A549 (cell line): ENCODE measurements around the gene LRRC14B. TPM values are rescaled to one million over a fixed set of nuclear protein-coding genes. Genes with fewer than 3 reads are reported as not detected.

Experiments
- ATAC-seq, 2 experiments: fragments of 200-7000 bp in 1 of 2; fragments of >200 bp in 1 of 2; cut with Nextera tagmentation in 1 of 2; cut with Tn5 transposase in 1 of 2; 3 replicates each; pipeline versions ENCODE4 v1.8.0 to v1.9.1; 2018 to 2020; ENCODE audit warnings: mild to moderate bottlenecking in 1 of 2, moderate library complexity in 1 of 2
- CTCF ChIA-PET: fragments of 300-600 bp; sonication (Branson Sonifier 250); formaldehyde crosslinking; extraction: SDS; loops from one replicate; lab custom pipeline; 2021; ENCODE audit warnings: antibody characterized with exemption, inconsistent platforms; lab: Yijun Ruan, JAX
- POLR2A ChIA-PET: fragments of 350-600 bp; formaldehyde crosslinking; extraction: SDS; loops from one replicate; lab custom pipeline; 2021; ENCODE audit warnings: antibody characterized with exemption, inconsistent platforms; lab: Yijun Ruan, JAX
- DNase-seq, 2 experiments: peaks; one replicate each; pipeline versions ENCODE4 v3.0.0 to v3.0.0-alpha.2; 2011 to 2016; ENCODE audit warnings: low read depth in 1 of 2, low spot score in 1 of 2
- FAIRE-seq: peaks from 2 replicates; lab custom pipeline; 2011; peaks lifted over from hg19 to GRCh38; lab: Jason Lieb, UNC
- H3K27ac ChIP-seq, 2 experiments: fragments of >200 bp; sonication (Bioruptor Twin); formaldehyde crosslinking; 3 replicates each; pipeline ENCODE4 v1.5.1; 2016 to 2017
- H3K4me1 ChIP-seq: fragments of >200 bp; sonication (Bioruptor Twin); formaldehyde crosslinking; 3 replicates; pipeline ENCODE4 v1.6.1; 2016
- H3K4me2 ChIP-seq: fragments of >200 bp; sonication (Bioruptor Twin); formaldehyde crosslinking; 3 replicates; pipeline ENCODE4 v1.6.1; 2016
- H3K4me3 ChIP-seq: fragments of >200 bp; sonication (Bioruptor Twin); formaldehyde crosslinking; 3 replicates; pipeline ENCODE4 v1.5.1; 2016
- H3K9me3 ChIP-seq: fragments of >200 bp; sonication (Bioruptor Twin); formaldehyde crosslinking; 3 replicates; pipeline ENCODE4 v1.6.1; 2016
- EHMT2 ChIP-seq: fragments of 200-600 bp; sonication (generic); IDR thresholded peaks from 2 replicates; pipeline ENCODE4 v1.6.1; 2016; ENCODE audit warnings: antibody characterized with exemption, low read depth, mild to moderate bottlenecking, moderate library complexity
- EP300 ChIP-seq, 2 experiments: fragments of >200 bp; sonication (Bioruptor Twin); formaldehyde crosslinking; IDR thresholded peaks; 2 replicates in 1 of 2; 3 replicates in 1 of 2; pipeline ENCODE4 v1.6.1; 2016 to 2017
- ESRRA ChIP-seq: fragments of 150-350 bp; IDR thresholded peaks from 2 replicates; pipeline ENCODE4 v1.6.1; 2014; ENCODE audit warnings: mild to moderate bottlenecking, low read length, borderline replicate concordance
- FOSB ChIP-seq: fragments of 250-450 bp; sonication (Bioruptor Pico); IDR thresholded peaks from 2 replicates; pipeline ENCODE4 v1.5.0; 2020; ENCODE audit warnings: mild to moderate bottlenecking, moderate library complexity
- HOXB13 ChIP-seq: fragments of 250-450 bp; sonication (Bioruptor Pico); IDR thresholded peaks from 2 replicates; pipeline ENCODE4 v1.5.0; 2020; ENCODE audit warnings: low read depth, mild to moderate bottlenecking, moderate library complexity
- JUN ChIP-seq, 2 experiments: fragments of >200 bp; sonication (Bioruptor Twin); formaldehyde crosslinking; IDR thresholded peaks; 2 replicates in 1 of 2; 3 replicates in 1 of 2; pipeline ENCODE4 v1.6.1; 2016 to 2017
- KDM5A ChIP-seq: fragments of 200-600 bp; sonication (generic); IDR thresholded peaks from 2 replicates; pipeline ENCODE4 v1.6.1; 2016; ENCODE audit warnings: antibody characterized with exemption, mild to moderate bottlenecking
- MAFK ChIP-seq: fragments of 450-650 bp; IDR thresholded peaks from 2 replicates; pipeline ENCODE4 v1.6.1; 2014; ENCODE audit not compliant: partially characterized antibody
- MAZ ChIP-seq: fragments of 150-350 bp; IDR thresholded peaks from 2 replicates; pipeline ENCODE4 v1.6.1; 2014; ENCODE audit warnings: antibody characterized with exemption, low read depth, low read length, borderline replicate concordance
- NR3C1 ChIP-seq: fragments of >200 bp; sonication (Bioruptor Twin); formaldehyde crosslinking; IDR thresholded peaks from 3 replicates; pipeline ENCODE4 v1.6.1; 2017
- POLR2AphosphoS2 ChIP-seq: conservative IDR thresholded peaks from 2 replicates; pipeline ENCODE4 v1.6.1; 2012; ENCODE audit warnings: low read length, improper control_type of control experiment, inconsistent platforms
- RCOR1 ChIP-seq: fragments of 150-350 bp; IDR thresholded peaks from 2 replicates; pipeline ENCODE4 v1.6.1; 2014; ENCODE audit warnings: antibody characterized with exemption, low read length, low read depth
- SMC3 ChIP-seq: fragments of >200 bp; sonication (Bioruptor Twin); formaldehyde crosslinking; IDR thresholded peaks from 3 replicates; pipeline ENCODE4 v1.6.1; 2018; ENCODE audit warnings: inconsistent platforms
- ZNF302 ChIP-seq: fragments of 250-450 bp; sonication (Bioruptor Pico); IDR thresholded peaks from 2 replicates; pipeline ENCODE4 v1.9.0; 2021; ENCODE audit warnings: inconsistent platforms, mild to moderate bottlenecking, moderate library complexity
- ZSCAN20 ChIP-seq: fragments of 250-450 bp; sonication (Bioruptor Pico); IDR thresholded peaks from 2 replicates; pipeline ENCODE4 v1.8.0; 2022; ENCODE audit warnings: mild to moderate bottlenecking, moderate library complexity
- WGBS: methylation state at CpG from one replicate; pipeline ENCODE4 v1.1.6; 2017; ENCODE audit errors: missing lambda C conversion rate; 5-methylcytosine and 5-hydroxymethylcytosine counted together
- polyA plus RNA-seq, 4 experiments: library from polyadenylated mRNA; depleted of rRNA in 3 of 4; stranded (reverse); fragments of >200 nt; fragmentation: RNase III in 1 of 4; extraction: RNeasy Plus Mini Kit Qiagen cat#74134 plus additional on column Dnase treatment in 1 of 4; gene quantifications; 2 replicates in 3 of 4; 3 replicates in 1 of 4; pipeline ENCODE4 v1.2.3, GENCODE V29; 2011 to 2017
- TF ChIP-seq, protein P1 (sequence below): fragments of 450-650 bp; IDR thresholded peaks from 2 replicates; pipeline ENCODE4 v1.6.1; 2014; ENCODE audit warnings: antibody characterized with exemption
- TF ChIP-seq, protein P2 (sequence below): IDR thresholded peaks from 2 replicates; pipeline ENCODE4 v1.6.1; 2012
- TF ChIP-seq, protein P3 (sequence below): fragments of 250-450 bp; sonication (Bioruptor Pico); IDR thresholded peaks from 2 replicates; pipeline ENCODE4 v1.5.0; 2021; ENCODE audit warnings: mild to moderate bottlenecking, moderate library complexity, borderline replicate concordance
- TF ChIP-seq, protein P4 (sequence below): IDR thresholded peaks from 2 replicates; pipeline ENCODE4 v1.6.1; 2012; ENCODE audit warnings: low read depth, borderline replicate concordance
- TF ChIP-seq, protein P5 (sequence below): IDR thresholded peaks from 2 replicates; pipeline ENCODE4 v1.6.1; 2012
- TF ChIP-seq, protein P6 (sequence below): fragments of 200-600 bp; sonication (generic); IDR thresholded peaks from 2 replicates; pipeline ENCODE4 v1.6.1; 2016; ENCODE audit warnings: antibody characterized with exemption, mild to moderate bottlenecking, moderate library complexity
- TF ChIP-seq, protein P7 (sequence below): fragments of 150-350 bp; IDR thresholded peaks from 2 replicates; pipeline ENCODE4 v1.6.1; 2014; ENCODE audit warnings: low read depth, mild to moderate bottlenecking, low read length

Gene LRRC14B
- polyA plus RNA-seq, 2 of the 4 experiments (the other 2 are of a cell fraction): not detected

DNA sequence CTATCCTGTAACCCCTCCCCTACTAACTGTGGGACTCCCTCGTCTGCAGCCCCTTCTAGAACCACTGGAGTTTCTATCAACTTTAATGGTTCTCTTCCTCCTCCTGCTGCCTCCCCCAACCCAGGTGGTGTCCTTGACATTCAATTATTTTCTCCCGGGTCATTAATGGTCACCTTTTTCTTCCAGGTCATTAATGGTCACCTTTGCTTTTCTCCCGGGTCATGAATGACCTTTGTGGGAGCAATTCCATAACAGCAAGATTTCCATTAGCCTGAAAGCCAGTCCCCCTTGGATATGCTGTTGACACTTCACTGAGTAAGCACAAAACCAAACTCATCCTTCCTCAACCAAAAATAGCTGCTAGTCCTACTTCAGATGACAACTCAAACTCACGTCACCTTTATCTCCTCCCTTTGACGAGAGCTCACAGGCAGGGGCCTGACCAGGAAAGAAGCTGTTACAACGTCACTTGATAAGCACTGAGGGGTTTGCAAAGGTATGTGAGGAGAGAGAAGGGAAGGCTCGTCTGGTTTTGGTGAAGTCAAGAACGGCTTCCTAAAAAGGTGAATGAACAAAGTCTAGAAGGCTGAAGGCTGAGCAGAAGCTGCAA is 15.7 kb downstream of the LRRC14B start:
- Histone ChIP-seq H3K4me3 (no peak overlapping the region), H3K4me2 (no peak overlapping the region), H3K27ac (no peak overlapping the region), H3K9me3 (no peaks in the 10 kb centered on the region), H3K4me1 (no peaks in the 10 kb centered on the region; the same call in 2 of the 3 replicates)
- ChIA-PET CTCF (interaction anchor here (1.1 to 1.5 kb wide), 2 partner anchors 11 to 19 kb away, joined by 4 read pairs; partner anchors contain the start of genes CCDC127 and SDHA), POLR2A (no interaction called here)
- DNase-seq: no peak
- 83% methylated on average over 8 of the region's 8 CpGs for WGBS
- no peak for ATAC-seq
- TF ChIP-seq, protein P1, sequence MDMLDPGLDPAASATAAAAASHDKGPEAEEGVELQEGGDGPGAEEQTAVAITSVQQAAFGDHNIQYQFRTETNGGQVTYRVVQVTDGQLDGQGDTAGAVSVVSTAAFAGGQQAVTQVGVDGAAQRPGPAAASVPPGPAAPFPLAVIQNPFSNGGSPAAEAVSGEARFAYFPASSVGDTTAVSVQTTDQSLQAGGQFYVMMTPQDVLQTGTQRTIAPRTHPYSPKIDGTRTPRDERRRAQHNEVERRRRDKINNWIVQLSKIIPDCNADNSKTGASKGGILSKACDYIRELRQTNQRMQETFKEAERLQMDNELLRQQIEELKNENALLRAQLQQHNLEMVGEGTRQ: no peak
- no peak for TF ChIP-seq EP300 (IDR thresholded peaks at IDR 0.05)
- TF ChIP-seq FOSB: no peak
- no peak for TF ChIP-seq ZSCAN20
- no peak for FAIRE-seq

DNA sequence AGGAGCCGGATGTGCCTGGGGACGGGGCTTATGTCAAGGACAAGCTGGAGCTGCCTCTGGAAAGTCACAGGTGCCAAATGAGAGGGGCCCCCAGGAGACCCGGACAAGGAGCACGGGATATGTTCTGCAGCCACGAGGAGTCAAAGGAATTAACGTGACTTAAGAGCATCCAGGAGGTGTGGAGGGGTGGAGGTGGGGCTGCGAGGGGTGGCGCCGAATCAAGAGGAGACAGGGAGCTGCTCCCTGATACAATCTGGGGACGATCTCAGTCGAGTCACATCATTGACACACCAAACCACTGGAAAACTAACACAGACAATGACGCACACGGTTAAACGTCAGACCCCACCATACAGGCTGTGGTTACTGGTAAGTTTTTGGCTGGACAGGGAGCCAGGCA is 16.3 kb downstream of the LRRC14B start:
- no peak for ATAC-seq
- ChIA-PET POLR2A (no interaction called here), CTCF (interaction anchor here (1.1 to 1.5 kb wide), 3 partner anchors 11 to 19 kb away, joined by 4 to 5 read pairs (median 4); partner anchors contain the start of genes CCDC127 and SDHA)
- Histone ChIP-seq H3K4me3 (no peak overlapping the region), H3K27ac (no peak overlapping the region), H3K9me3 (no peaks in the 10 kb centered on the region), H3K4me2 (no peak overlapping the region), H3K4me1 (no peaks in the 10 kb centered on the region; the same call in 2 of the 3 replicates)
- no peak for FAIRE-seq
- no peak for DNase-seq
- TF ChIP-seq SMC3: no peak
- 89% methylated on average over 14 of the region's 14 CpGs for WGBS

DNA sequence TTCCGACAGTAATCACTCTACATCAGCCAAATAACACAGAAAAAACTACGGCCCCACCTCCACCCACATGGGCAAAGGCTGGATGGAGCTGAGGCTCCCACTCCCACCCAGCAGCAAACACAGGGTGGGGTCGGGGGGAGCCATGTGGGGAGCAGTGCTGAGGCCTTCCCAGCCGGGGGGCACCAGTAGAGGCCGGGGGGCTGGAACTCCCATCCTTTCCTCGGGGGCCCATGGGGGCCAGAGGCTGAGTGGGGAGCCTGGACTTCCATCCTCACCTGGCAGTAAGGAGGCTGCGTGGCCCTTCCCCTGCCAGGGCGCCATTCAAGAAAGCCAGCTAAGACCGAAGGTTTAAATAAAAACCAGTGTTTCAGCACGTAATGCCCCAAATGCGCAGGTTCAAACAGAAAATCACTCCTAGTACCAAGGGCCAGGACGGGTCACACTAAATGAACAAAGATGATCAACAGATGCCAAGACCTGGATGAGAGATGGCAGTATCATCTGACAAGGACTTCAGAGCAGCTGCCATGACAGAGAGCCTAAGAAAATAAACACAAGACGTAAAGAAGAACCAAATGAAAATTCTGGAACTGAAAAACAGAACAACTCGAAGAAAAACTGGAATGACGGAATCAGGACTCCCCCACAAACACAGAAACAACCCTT is 17.3 kb downstream of the LRRC14B start:
- Histone ChIP-seq H3K4me3 (no peak overlapping the region), H3K4me2 (no peak overlapping the region), H3K9me3 (no peaks in the 10 kb centered on the region), H3K27ac (no peak overlapping the region), H3K4me1 (no peaks in the 10 kb centered on the region; the same call in 2 of the 3 replicates)
- WGBS: 89% methylated on average over 10 of the region's 15 CpGs
- FAIRE-seq (no peak), ATAC-seq (no peak), DNase-seq (no peak)
- POLR2A ChIA-PET: no interaction called here
- CTCF ChIA-PET: interaction anchor here (0.6 to 1.5 kb wide), 4 partner anchors 10 to 110 kb away, joined by 3 to 5 read pairs (median 4); partner anchors contain the start of genes CCDC127 and SDHA
- TF ChIP-seq MAFK: no peak
- TF ChIP-seq, protein P2, sequence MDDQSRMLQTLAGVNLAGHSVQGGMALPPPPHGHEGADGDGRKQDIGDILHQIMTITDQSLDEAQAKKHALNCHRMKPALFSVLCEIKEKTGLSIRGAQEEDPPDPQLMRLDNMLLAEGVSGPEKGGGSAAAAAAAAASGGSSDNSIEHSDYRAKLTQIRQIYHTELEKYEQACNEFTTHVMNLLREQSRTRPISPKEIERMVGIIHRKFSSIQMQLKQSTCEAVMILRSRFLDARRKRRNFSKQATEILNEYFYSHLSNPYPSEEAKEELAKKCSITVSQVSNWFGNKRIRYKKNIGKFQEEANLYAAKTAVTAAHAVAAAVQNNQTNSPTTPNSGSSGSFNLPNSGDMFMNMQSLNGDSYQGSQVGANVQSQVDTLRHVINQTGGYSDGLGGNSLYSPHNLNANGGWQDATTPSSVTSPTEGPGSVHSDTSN: no peak
- no peak for TF ChIP-seq EP300 (IDR thresholded peaks at IDR 0.05)
- no peak for TF ChIP-seq RCOR1
- no peak for TF ChIP-seq SMC3
- TF ChIP-seq MAZ: no peak
- no peak for TF ChIP-seq HOXB13
- TF ChIP-seq, protein P3, sequence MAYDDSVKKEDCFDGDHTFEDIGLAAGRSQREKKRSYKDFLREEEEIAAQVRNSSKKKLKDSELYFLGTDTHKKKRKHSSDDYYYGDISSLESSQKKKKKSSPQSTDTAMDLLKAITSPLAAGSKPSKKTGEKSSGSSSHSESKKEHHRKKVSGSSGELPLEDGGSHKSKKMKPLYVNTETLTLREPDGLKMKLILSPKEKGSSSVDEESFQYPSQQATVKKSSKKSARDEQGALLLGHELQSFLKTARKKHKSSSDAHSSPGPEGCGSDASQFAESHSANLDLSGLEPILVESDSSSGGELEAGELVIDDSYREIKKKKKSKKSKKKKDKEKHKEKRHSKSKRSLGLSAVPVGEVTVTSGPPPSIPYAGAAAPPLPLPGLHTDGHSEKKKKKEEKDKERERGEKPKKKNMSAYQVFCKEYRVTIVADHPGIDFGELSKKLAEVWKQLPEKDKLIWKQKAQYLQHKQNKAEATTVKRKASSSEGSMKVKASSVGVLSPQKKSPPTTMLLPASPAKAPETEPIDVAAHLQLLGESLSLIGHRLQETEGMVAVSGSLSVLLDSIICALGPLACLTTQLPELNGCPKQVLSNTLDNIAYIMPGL (CRISPR knock-in tag): no peak
- TF ChIP-seq NR3C1: no peak
- TF ChIP-seq, protein P4, sequence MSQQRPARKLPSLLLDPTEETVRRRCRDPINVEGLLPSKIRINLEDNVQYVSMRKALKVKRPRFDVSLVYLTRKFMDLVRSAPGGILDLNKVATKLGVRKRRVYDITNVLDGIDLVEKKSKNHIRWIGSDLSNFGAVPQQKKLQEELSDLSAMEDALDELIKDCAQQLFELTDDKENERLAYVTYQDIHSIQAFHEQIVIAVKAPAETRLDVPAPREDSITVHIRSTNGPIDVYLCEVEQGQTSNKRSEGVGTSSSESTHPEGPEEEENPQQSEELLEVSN: no peak
- TF ChIP-seq, protein P5, sequence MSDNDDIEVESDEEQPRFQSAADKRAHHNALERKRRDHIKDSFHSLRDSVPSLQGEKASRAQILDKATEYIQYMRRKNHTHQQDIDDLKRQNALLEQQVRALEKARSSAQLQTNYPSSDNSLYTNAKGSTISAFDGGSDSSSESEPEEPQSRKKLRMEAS: no peak
- TF ChIP-seq JUN (IDR thresholded peaks at IDR 0.05): no peak
- no peak for TF ChIP-seq POLR2AphosphoS2
- TF ChIP-seq KDM5A: no peak
- no peak for TF ChIP-seq ZNF302 (CRISPR knock-in tag)
- TF ChIP-seq EHMT2: no peak
- TF ChIP-seq, protein P6, sequence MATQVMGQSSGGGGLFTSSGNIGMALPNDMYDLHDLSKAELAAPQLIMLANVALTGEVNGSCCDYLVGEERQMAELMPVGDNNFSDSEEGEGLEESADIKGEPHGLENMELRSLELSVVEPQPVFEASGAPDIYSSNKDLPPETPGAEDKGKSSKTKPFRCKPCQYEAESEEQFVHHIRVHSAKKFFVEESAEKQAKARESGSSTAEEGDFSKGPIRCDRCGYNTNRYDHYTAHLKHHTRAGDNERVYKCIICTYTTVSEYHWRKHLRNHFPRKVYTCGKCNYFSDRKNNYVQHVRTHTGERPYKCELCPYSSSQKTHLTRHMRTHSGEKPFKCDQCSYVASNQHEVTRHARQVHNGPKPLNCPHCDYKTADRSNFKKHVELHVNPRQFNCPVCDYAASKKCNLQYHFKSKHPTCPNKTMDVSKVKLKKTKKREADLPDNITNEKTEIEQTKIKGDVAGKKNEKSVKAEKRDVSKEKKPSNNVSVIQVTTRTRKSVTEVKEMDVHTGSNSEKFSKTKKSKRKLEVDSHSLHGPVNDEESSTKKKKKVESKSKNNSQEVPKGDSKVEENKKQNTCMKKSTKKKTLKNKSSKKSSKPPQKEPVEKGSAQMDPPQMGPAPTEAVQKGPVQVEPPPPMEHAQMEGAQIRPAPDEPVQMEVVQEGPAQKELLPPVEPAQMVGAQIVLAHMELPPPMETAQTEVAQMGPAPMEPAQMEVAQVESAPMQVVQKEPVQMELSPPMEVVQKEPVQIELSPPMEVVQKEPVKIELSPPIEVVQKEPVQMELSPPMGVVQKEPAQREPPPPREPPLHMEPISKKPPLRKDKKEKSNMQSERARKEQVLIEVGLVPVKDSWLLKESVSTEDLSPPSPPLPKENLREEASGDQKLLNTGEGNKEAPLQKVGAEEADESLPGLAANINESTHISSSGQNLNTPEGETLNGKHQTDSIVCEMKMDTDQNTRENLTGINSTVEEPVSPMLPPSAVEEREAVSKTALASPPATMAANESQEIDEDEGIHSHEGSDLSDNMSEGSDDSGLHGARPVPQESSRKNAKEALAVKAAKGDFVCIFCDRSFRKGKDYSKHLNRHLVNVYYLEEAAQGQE: no peak
- TF ChIP-seq, protein P7, sequence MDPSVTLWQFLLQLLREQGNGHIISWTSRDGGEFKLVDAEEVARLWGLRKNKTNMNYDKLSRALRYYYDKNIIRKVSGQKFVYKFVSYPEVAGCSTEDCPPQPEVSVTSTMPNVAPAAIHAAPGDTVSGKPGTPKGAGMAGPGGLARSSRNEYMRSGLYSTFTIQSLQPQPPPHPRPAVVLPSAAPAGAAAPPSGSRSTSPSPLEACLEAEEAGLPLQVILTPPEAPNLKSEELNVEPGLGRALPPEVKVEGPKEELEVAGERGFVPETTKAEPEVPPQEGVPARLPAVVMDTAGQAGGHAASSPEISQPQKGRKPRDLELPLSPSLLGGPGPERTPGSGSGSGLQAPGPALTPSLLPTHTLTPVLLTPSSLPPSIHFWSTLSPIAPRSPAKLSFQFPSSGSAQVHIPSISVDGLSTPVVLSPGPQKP: no peak
- no peak for TF ChIP-seq ESRRA
